ENCODE data around the gene HSPB8. TPM values are rescaled to one million over a fixed set of nuclear protein-coding genes. Genes with fewer than 3 reads are reported as not detected.
A peak's percentile ranks its signal among the peaks of the same experiment; 100 is the strongest.

HSPB8 gene
- total RNA-seq, 1 donor = 2.9 TPM

GRCh38 chr12:119147847-119148448 is 30.8 kb upstream of the HSPB8 start:
- no peak for TF ChIP-seq CTCF (IDR thresholded peaks at IDR 0.05; ENCODE audit: extremely low read depth, low read depth, low read length)
- H3K4me1 ChIP-seq (ENCODE audit: insufficient read depth, low read length) = no peaks in the 10 kb centered on the region
- no peaks in the 10 kb centered on the region for H3K36me3 ChIP-seq (ENCODE audit: insufficient read depth, low read length)
- H3K27me3 ChIP-seq (ENCODE audit: insufficient read depth, low read length) = no peaks in the 10 kb centered on the region
- no peaks in the 10 kb centered on the region for H4K20me1 ChIP-seq (ENCODE audit: insufficient read depth, low read length)
- no peaks in the 10 kb centered on the region for H3K9me3 ChIP-seq (ENCODE audit: low read depth, low read length)
- H3K4me2 ChIP-seq (ENCODE audit: insufficient read depth, low read length) = no peak overlapping the region
- H3K27ac ChIP-seq (ENCODE audit: low read depth, low read length) = no peak overlapping the region
- no peaks in the 10 kb centered on the region for H3K79me2 ChIP-seq (ENCODE audit: insufficient read depth, low read length)
- DNase-seq (ENCODE audit: insufficient read length, low spot score, missing footprints) = no peak
- no peak overlapping the region for H2AFZ ChIP-seq (ENCODE audit: low read length)
- H3K4me3 ChIP-seq (ENCODE audit: insufficient read depth, low read length) = no peak overlapping the region

GRCh38 chr12:119149270-119149669 is 29.5 kb upstream of the HSPB8 start:
- Histone ChIP-seq H4K20me1 (ENCODE audit: insufficient read depth, low read length) (no peaks in the 10 kb centered on the region), H3K36me3 (ENCODE audit: insufficient read depth, low read length) (no peaks in the 10 kb centered on the region), H3K4me2 (ENCODE audit: insufficient read depth, low read length) (no peak overlapping the region), H3K27me3 (ENCODE audit: insufficient read depth, low read length) (no peaks in the 10 kb centered on the region), H3K27ac (ENCODE audit: low read depth, low read length) (no peak overlapping the region), H3K9me3 (ENCODE audit: low read depth, low read length) (no peaks in the 10 kb centered on the region), H3K4me3 (ENCODE audit: insufficient read depth, low read length) (no peak overlapping the region), H3K79me2 (ENCODE audit: insufficient read depth, low read length) (no peaks in the 10 kb centered on the region), H2AFZ (ENCODE audit: low read length) (no peak overlapping the region), H3K4me1 (ENCODE audit: insufficient read depth, low read length) (no peaks in the 10 kb centered on the region)
- TF ChIP-seq CTCF (IDR thresholded peaks at IDR 0.05; ENCODE audit: extremely low read depth, low read depth, low read length) = no peak
- no peak for DNase-seq (ENCODE audit: insufficient read length, low spot score, missing footprints)

GRCh38 chr12:119151445-119152026 is 27.2 kb upstream of the HSPB8 start:
- no peak for DNase-seq (ENCODE audit: insufficient read length, low spot score, missing footprints)
- no peak for TF ChIP-seq CTCF (IDR thresholded peaks at IDR 0.05; ENCODE audit: extremely low read depth, low read depth, low read length)
- no peaks in the 10 kb centered on the region for H3K9me3 ChIP-seq (ENCODE audit: low read depth, low read length)
- no peaks in the 10 kb centered on the region for H3K4me1 ChIP-seq (ENCODE audit: insufficient read depth, low read length)
- H3K27me3 ChIP-seq (ENCODE audit: insufficient read depth, low read length) = no peaks in the 10 kb centered on the region
- no peak overlapping the region for H2AFZ ChIP-seq (ENCODE audit: low read length)
- no peak overlapping the region for H3K4me2 ChIP-seq (ENCODE audit: insufficient read depth, low read length)
- no peaks in the 10 kb centered on the region for H3K36me3 ChIP-seq (ENCODE audit: insufficient read depth, low read length)
- no peaks in the 10 kb centered on the region for H4K20me1 ChIP-seq (ENCODE audit: insufficient read depth, low read length)
- no peak overlapping the region for H3K4me3 ChIP-seq (ENCODE audit: insufficient read depth, low read length)
- no peaks in the 10 kb centered on the region for H3K79me2 ChIP-seq (ENCODE audit: insufficient read depth, low read length)
- H3K27ac ChIP-seq (ENCODE audit: low read depth, low read length) = no peak overlapping the region

GRCh38 chr12:119153477-119154434 is 25.0 kb upstream of the HSPB8 start:
- no peak for TF ChIP-seq CTCF (IDR thresholded peaks at IDR 0.05; ENCODE audit: extremely low read depth, low read depth, low read length)
- no peaks in the 10 kb centered on the region for H3K4me1 ChIP-seq (ENCODE audit: insufficient read depth, low read length)
- H4K20me1 ChIP-seq (ENCODE audit: insufficient read depth, low read length) = no peaks in the 10 kb centered on the region
- H3K9me3 ChIP-seq (ENCODE audit: low read depth, low read length) = no peaks in the 10 kb centered on the region
- peak overlapping the region; percentile 67 for H3K4me2 ChIP-seq (ENCODE audit: insufficient read depth, low read length)
- DNase-seq (ENCODE audit: insufficient read length, low spot score, missing footprints) = peak; percentile 83
- H3K27ac ChIP-seq (ENCODE audit: low read depth, low read length) = no peak overlapping the region
- no peaks in the 10 kb centered on the region for H3K79me2 ChIP-seq (ENCODE audit: insufficient read depth, low read length)
- peak overlapping the region; percentile 45 for H3K4me3 ChIP-seq (ENCODE audit: insufficient read depth, low read length)
- no peaks in the 10 kb centered on the region for H3K36me3 ChIP-seq (ENCODE audit: insufficient read depth, low read length)
- H3K27me3 ChIP-seq (ENCODE audit: insufficient read depth, low read length) = no peaks in the 10 kb centered on the region
- peak overlapping the region; percentile 51 for H2AFZ ChIP-seq (ENCODE audit: low read length)

Measured in osteoblast (primary cell).